Stimulated activated naive CD4-positive, alpha-beta T cell treated with Interleukin-2 at 50 U/mL for 16 hours (primary cell): ENCODE results near the gene ERAP2.
"Not testable (repeated sequence)": the region's sequence is repeated elsewhere in the genome, so short reads cannot be mapped to it uniquely, and the experiment has no call there.

Source experiments
- DNase-seq: peaks from one replicate; lab custom pipeline; 2025; lab: John Stamatoyannopoulos, UW

Gene ERAP2, protein sequence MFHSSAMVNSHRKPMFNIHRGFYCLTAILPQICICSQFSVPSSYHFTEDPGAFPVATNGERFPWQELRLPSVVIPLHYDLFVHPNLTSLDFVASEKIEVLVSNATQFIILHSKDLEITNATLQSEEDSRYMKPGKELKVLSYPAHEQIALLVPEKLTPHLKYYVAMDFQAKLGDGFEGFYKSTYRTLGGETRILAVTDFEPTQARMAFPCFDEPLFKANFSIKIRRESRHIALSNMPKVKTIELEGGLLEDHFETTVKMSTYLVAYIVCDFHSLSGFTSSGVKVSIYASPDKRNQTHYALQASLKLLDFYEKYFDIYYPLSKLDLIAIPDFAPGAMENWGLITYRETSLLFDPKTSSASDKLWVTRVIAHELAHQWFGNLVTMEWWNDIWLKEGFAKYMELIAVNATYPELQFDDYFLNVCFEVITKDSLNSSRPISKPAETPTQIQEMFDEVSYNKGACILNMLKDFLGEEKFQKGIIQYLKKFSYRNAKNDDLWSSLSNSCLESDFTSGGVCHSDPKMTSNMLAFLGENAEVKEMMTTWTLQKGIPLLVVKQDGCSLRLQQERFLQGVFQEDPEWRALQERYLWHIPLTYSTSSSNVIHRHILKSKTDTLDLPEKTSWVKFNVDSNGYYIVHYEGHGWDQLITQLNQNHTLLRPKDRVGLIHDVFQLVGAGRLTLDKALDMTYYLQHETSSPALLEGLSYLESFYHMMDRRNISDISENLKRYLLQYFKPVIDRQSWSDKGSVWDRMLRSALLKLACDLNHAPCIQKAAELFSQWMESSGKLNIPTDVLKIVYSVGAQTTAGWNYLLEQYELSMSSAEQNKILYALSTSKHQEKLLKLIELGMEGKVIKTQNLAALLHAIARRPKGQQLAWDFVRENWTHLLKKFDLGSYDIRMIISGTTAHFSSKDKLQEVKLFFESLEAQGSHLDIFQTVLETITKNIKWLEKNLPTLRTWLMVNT

GRCh38 chr5:96876292-96876850, at the start of gene ERAP2:
Gene ERAP2 (plus strand): TSS chr5:96876500. CDS start chr5:96879686, 3,186 bp downstream.
- no peak for DNase-seq

GRCh38 chr5:96829297-96829696, 47.0 kb upstream of the ERAP2 start:
- no peak for DNase-seq

GRCh38 chr5:96834016-96834415, 42.3 kb upstream of the ERAP2 start:
- no peak for DNase-seq

GRCh38 chr5:96835791-96836191, 40.5 kb upstream of the ERAP2 start:
- no peak for DNase-seq

DNA sequence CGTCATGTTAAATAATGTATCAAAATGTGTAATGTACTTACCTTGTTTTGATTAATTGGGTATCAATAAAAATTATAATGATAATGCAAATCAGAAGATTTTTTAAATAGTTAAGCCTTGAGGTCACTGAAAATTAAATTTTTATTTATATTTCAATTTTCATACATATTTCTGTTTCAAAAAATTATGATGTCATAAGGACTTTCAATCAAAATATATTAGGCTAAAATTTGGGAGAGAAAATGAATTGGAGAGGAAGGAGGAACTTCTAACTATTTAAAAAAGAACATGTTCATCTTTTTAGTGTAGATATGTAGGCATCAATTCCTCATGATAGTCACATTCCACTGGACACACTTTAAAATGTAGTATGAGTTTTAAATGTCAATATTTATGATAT, 39.5 kb upstream of the ERAP2 start:
- no peak for DNase-seq

GRCh38 chr5:96837303-96837702, 39.0 kb upstream of the ERAP2 start:
- no peak for DNase-seq

DNA sequence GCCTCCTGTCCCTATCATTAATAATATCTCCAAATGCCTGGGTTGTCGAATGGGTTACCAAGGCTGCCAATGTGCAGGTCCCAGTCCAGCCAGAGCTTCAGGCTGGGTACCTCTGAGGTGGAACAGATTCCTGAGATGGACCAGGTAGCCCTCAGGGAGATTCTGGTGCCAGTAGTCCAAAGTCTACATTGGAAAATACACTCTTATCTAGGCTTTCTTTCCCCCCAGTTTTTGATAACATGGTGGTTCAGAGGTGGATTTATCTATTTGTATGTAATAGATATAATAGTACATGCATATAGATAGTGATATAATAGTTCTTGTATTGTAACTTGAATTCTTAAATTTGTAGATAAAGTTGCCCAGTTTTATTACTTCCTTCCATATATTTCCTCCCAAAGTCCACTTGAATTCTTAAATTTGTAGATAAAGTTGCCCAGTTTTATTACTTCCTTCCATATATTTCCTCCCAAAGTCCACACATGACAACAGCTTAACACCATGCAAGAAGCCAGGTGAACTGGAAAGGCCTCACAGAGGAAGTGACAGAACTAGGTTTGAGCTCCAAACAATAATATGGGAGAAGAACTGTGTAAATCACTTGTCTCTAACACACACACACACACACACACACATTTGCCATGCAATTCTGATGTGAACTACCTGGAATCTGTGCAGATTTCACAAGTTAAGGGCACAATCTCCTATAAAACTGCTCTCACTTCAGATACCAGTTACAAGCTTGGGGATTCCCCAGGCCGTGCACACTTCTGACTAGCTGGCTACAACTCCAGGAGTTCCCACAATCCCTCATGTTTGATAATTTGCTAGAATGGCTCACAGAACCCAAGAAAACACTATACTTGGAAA, 37.9 kb upstream of the ERAP2 start:
- no peak for DNase-seq

DNA sequence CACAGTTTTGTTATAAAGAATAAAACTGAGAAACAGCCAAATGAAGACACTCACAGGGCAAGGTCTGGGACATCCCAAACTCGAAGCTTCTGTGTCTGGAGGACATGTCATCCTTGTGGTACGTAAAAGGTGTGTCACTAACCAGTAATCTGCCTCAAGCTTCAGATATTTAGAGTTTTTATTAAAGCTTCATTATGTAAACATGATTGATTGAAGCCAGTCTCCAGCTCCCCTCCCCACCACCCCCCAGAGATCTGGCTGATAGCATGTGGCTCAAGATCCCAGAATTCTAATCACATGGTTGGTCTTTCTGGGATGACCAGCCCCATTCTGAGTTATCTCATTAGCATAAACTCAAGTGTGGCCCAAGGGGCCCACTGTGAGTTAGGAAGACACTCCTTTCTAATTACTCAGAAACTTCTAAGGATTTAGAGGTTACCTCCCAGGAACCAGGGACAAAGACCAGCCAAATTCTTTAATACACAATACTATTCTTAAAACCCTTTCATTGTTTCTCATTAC, 37.2 kb upstream of the ERAP2 start:
- no peak for DNase-seq

GRCh38 chr5:96841931-96842330, 34.4 kb upstream of the ERAP2 start:
- DNase-seq, result not testable (repeated sequence)

- no peak for DNase-seq
Observed at GRCh38 chr5:96843140-96843539, 33.2 kb upstream of the ERAP2 start.

DNA sequence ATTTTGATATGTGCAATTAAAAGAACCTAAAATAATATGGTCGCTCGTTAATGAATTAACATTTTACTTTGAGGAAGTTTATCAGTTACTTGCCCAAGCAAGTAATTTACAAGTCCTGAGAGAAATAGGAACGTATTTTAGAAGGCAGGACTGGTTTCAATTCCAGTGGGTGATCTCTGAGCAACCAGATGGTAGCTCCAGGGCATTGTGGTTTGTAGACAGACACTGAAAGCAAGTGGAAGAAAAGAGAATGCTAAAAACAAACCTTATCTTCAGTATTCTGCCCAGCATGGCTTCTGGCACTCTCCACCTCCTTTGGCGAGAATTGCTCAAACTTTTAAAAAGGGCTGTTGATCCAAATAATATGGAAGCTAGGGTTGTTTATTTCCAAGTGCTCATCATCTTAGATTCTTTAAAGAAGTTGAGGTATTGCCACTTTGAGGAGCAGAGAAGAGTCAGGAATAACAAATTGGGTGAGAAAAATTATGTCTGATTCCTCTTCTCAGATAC, 31.8 kb upstream of the ERAP2 start:
- no peak for DNase-seq

DNA sequence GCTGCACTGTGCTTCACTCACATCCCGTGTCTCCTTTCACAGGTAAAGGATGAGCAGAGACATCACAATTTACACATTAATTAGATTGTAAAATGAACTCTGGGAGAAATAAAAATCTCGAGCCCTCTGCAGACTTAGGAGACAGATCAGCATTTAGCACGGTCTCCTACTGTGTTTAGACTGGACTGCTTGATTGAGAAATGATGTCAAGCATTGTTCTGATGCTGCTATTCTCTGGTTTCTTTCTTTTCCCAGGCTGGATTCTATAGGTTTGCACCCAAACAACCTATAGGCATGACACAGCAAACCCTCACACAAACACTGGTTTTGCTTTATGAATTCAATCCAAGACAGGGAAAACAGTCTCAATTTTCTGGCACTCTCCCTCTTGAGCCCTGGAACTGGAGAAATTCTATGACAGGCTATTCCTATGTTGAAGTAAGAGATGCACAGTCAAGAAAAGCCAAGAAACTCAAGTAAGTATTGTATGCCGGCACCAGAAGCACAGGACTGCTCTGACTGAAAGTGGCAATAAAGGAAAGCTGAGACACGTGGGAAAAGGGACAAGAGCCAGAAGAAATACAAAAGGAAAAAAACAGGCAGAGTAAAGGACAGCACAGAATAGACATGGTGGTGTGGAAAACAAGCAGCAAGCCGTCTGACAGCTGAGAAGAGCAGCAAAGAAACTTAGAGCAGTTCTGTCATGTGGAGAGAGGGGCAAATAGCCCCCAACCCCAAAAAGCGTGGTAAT, 24.8 kb upstream of the ERAP2 start:
- DNase-seq, result no peak

DNA sequence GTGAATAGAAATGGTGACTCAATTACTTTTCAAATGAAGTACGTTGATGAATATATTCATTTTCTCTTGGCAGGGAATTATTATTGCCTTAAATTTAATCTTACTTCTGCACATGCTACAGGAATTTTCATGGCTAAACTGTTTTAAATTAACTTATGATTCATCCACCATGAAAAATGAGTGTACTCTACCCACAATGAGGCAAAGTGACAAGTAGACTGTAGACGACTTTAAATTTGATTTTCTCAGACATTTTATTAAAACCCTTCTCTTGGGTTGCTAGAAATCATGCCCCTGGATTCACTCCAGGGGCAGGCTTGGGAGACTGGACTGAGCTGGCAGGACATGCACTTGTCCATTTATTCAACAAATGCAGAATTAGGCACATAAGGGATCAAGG, 23.5 kb upstream of the ERAP2 start:
- no peak for DNase-seq

DNA sequence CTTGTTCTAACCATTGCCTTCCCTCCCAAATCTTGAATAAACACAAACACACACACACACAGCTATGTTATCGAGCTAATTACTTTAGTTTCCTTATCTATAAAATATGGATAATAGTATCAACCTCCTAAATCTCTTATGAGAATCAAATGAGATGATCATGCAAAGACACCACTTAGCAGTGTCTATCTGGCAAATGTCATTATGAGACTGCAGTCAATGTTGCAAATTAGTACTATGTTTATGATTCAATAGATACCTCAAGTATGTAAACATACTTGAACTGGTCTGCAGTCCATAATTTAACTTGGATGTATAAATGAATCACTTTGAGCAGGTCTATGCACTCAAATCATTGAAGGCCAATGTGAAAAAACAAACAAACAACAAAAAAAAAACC, 22.2 kb upstream of the ERAP2 start:
- DNase-seq, result no peak

- DNase-seq, result no peak
Observed at GRCh38 chr5:96855031-96855872, 21.0 kb upstream of the ERAP2 start.

DNA sequence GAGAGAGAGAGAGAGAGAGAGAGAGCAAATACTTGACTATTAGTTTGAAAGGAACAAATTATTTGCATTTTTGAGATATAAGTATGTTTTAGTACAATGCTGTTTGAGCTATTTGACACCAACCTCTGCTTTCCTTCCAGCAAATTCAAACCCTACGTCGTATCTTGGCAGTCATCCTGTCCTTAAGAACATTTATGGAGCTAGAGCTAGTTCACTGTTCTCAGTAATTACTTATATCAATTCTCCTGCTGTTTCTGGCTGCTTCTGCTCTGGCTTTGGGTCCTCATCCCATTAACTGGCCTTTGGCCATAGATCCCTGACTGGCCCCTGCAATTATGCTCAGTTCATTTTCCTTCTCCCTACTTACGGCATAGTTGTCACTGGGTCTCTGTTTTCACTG, 19.9 kb upstream of the ERAP2 start:
- no peak for DNase-seq

DNA sequence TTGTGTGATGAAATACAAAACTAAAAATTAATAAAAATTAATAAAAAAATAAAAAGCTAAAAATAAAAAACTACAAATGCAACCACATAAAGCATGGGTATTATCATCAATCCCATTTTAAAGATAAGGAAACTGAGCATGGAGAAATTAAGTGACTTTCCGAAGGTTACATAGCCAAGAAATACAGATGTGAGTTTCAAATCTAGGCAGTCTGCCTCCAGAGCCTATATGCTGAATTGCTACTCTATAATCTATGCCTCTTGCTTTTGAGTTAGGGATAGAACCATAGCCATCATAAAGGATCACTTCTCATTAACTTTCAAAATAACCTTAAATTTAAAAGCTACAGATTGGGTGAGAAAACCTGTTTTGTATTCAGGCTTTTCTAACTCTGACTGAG, 18.8 kb upstream of the ERAP2 start:
- no peak for DNase-seq

- no peak for DNase-seq
Observed at GRCh38 chr5:96857924-96858323, 18.4 kb upstream of the ERAP2 start.

DNA sequence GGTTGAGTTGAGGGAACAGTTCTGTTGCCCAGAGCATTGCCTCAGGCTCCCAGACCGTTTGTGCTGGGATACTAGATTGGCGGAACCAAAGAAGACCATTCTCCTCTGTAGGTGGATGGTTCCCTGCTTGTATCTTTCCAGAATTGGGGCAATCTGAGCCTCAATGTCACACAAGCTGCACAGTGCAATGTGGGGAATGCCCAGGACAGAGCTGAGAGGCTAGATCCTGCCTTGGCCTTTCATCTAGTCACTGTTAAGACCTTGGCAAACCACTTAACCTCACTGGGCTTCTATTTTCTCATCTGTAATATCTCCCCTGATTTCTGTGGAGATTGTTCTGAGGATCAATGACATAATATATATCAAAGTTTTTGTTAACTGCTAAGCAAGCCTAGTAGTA, 16.9 kb upstream of the ERAP2 start:
- DNase-seq, result no peak

DNA sequence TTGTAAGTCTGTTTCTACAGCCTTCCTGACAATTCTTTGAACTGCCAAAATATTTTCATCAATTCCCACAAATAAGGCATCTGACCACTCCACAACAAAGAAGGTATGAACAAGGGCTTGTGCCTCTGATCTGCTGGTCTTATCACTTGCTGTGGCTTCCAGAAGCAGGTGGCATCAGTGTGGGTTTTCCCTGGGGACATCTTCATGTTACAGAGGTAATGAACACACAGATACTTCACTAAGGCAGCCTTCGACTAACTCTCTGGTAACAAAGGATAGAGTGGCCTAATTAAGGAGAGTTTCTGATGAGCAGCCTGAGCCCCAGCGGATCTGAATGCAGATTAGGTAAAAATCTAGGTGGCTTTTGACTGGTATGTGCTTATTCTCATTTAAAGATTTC, 15.2 kb upstream of the ERAP2 start:
- DNase-seq, result no peak
